ENCODE results near the gene FRMPD4.

DNA sequence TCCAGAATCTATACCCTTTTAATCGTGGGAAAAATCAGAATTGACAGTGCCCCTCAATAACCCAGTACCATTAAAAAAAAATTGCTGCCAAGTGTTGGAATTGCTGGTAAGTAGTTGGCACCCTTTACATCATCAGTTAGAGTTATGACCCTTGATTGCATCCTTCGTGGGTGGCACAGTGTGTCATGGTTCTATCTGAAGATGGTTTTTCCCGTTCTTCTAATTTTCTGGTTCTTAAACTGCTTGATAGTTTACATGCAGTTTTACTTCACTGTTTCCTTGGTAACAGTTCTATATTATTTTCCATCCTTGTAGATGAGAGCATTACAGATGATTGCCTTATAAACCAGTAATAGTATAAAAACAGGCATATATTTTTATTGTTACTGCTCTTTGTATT is 3.2 kb downstream of the FRMPD4 start:
- no peak for TF ChIP-seq CTCF (conservative IDR thresholded peaks at IDR 0.05)
- no peak for TF ChIP-seq EZH2 (IDR thresholded peaks at IDR 0.05; ENCODE audit: low read depth)

Measured in PC-9 (cell line).